ENCODE measurements around the gene KCNAB1. TPM values are rescaled to one million over a fixed set of nuclear protein-coding genes. Genes with fewer than 3 reads are reported as not detected.

The KCNAB1 gene
- total RNA-seq, 3 donors from 2014 or later = 3.9 to 8.3 (median 5.4) TPM

- no peak for DNase-seq (ENCODE audit: low spot score in 2 of 2)
- intact Hi-C loops (cut with DNase I; ENCODE audit: low total_unique reads) = no loop called here
- Histone ChIP-seq H3K4me1 (no peaks in the 10 kb centered on the region), H3K9me3 (no peaks in the 10 kb centered on the region), H3K4me3 (no peak overlapping the region), H3K27me3 (no peaks in the 10 kb centered on the region), H3K27ac (no peak overlapping the region), H3K36me3 (no peaks in the 10 kb centered on the region)
- no peak for TF ChIP-seq CTCF (IDR thresholded peaks at IDR 0.05)
- TF ChIP-seq POLR2A (IDR thresholded peaks at IDR 0.05) = no peak
- TF ChIP-seq POLR2AphosphoS5 (IDR thresholded peaks at IDR 0.05) = no peak
These were observed 455.3 kb downstream of the KCNAB1 start for GRCh38 chr3:156575641-156576040.

- H3K9me3 ChIP-seq = no peaks in the 10 kb centered on the region
- DNase-seq (ENCODE audit: low spot score in 2 of 2) = no peak
- intact Hi-C loops (cut with DNase I; ENCODE audit: low total_unique reads) = no loop called here
- H3K4me1 ChIP-seq = no peaks in the 10 kb centered on the region
- H3K27me3 ChIP-seq = no peaks in the 10 kb centered on the region
- H3K4me3 ChIP-seq = no peak overlapping the region
- TF ChIP-seq CTCF (IDR thresholded peaks at IDR 0.05) (no peak), POLR2A (IDR thresholded peaks at IDR 0.05) (no peak), POLR2AphosphoS5 (IDR thresholded peaks at IDR 0.05) (no peak)
- H3K36me3 ChIP-seq = no peaks in the 10 kb centered on the region
- no peak overlapping the region for H3K27ac ChIP-seq
These were observed 455.7 kb downstream of the KCNAB1 start for GRCh38 chr3:156576051-156576450.

GRCh38 chr3:156576651-156577348, 456.4 kb downstream of the KCNAB1 start:
- intact Hi-C loops (cut with DNase I; ENCODE audit: low total_unique reads) = no loop called here
- Histone ChIP-seq H3K9me3 (no peaks in the 10 kb centered on the region), H3K27me3 (no peaks in the 10 kb centered on the region), H3K4me1 (no peaks in the 10 kb centered on the region), H3K36me3 (no peaks in the 10 kb centered on the region), H3K4me3 (no peak overlapping the region), H3K27ac (no peak overlapping the region)
- no peak for TF ChIP-seq POLR2A (IDR thresholded peaks at IDR 0.05)
- TF ChIP-seq CTCF (IDR thresholded peaks at IDR 0.05) = no peak
- no peak for TF ChIP-seq POLR2AphosphoS5 (IDR thresholded peaks at IDR 0.05)
- DNase-seq (ENCODE audit: low spot score in 2 of 2) = no peak

- TF ChIP-seq CTCF (IDR thresholded peaks at IDR 0.05) (no peak), POLR2AphosphoS5 (IDR thresholded peaks at IDR 0.05) (no peak), POLR2A (IDR thresholded peaks at IDR 0.05) (no peak)
- no peak overlapping the region for H3K4me3 ChIP-seq
- H3K9me3 ChIP-seq = no peaks in the 10 kb centered on the region
- H3K27me3 ChIP-seq = no peaks in the 10 kb centered on the region
- no peak overlapping the region for H3K27ac ChIP-seq
- H3K36me3 ChIP-seq = no peaks in the 10 kb centered on the region
- no peaks in the 10 kb centered on the region for H3K4me1 ChIP-seq
- intact Hi-C loops (cut with DNase I; ENCODE audit: low total_unique reads) = no loop called here
- DNase-seq (ENCODE audit: low spot score in 2 of 2) = no peak
These were observed 457.4 kb downstream of the KCNAB1 start for GRCh38 chr3:156577736-156578135.

GRCh38 chr3:156579427-156579851, 459.1 kb downstream of the KCNAB1 start:
- intact Hi-C loops (cut with DNase I; ENCODE audit: low total_unique reads) = no loop called here
- DNase-seq (ENCODE audit: low spot score in 2 of 2) = no peak
- no peak for TF ChIP-seq POLR2AphosphoS5 (IDR thresholded peaks at IDR 0.05)
- TF ChIP-seq CTCF (IDR thresholded peaks at IDR 0.05) = no peak
- no peak for TF ChIP-seq POLR2A (IDR thresholded peaks at IDR 0.05)

More at GRCh38 chr3:156579427-156579851, 459.1 kb downstream of the KCNAB1 start:
- Histone ChIP-seq H3K36me3 (no peaks in the 10 kb centered on the region), H3K27ac (no peak overlapping the region), H3K4me3 (no peak overlapping the region), H3K9me3 (no peaks in the 10 kb centered on the region), H3K27me3 (no peaks in the 10 kb centered on the region), H3K4me1 (no peaks in the 10 kb centered on the region)

Data from breast epithelium (tissue), 4 donors.